Hepatocyte (in vitro differentiated cells): ENCODE data around the gene PCBP3. TPM values are rescaled to one million over a fixed set of nuclear protein-coding genes. Genes with fewer than 3 reads are reported as not detected.

ENCODE experiments used
- DNase-seq: peaks from one replicate; pipeline ENCODE4 v3.0.0-alpha.2; 2016; ENCODE audit warnings: low spot score
- H2AFZ ChIP-seq: fragments of 200-600 bp; sonication (generic); 2 replicates; pipeline ENCODE4 v1.6.0; 2016; ENCODE audit warnings: antibody characterized with exemption, mild to moderate bottlenecking
- H3K27ac ChIP-seq: fragments of 200-600 bp; sonication (generic); 2 replicates; pipeline ENCODE4 v1.5.1; 2016; ENCODE audit warnings: mild to moderate bottlenecking
- H3K27me3 ChIP-seq: fragments of 200-600 bp; sonication (generic); 2 replicates; pipeline ENCODE4 v1.6.1; 2016
- H3K36me3 ChIP-seq: fragments of 200-600 bp; sonication (generic); replicated peaks from 2 replicates; pipeline ENCODE4 v1.5.1; 2016; ENCODE audit warnings: low read depth; ENCODE audit not compliant: insufficient read depth
- H3K4me1 ChIP-seq: fragments of 200-600 bp; sonication (generic); 2 replicates; pipeline ENCODE4 v1.5.1; 2016; ENCODE audit warnings: mild to moderate bottlenecking, moderate library complexity; ENCODE audit not compliant: insufficient read depth
- H3K4me2 ChIP-seq: fragments of 200-600 bp; sonication (generic); 2 replicates; pipeline ENCODE4 v1.6.0; 2016
- H3K4me3 ChIP-seq: fragments of 200-600 bp; sonication (generic); 2 replicates; pipeline ENCODE4 v1.5.1; 2016; ENCODE audit warnings: mild to moderate bottlenecking
- H3K79me2 ChIP-seq: fragments of 200-600 bp; sonication (generic); 2 replicates; pipeline ENCODE4 v1.6.0; 2017; ENCODE audit warnings: mild to moderate bottlenecking
- H3K9me2 ChIP-seq: fragments of 200-600 bp; sonication (generic); replicated peaks from 2 replicates; pipeline ENCODE4 v1.6.0; 2017; ENCODE audit warnings: mild to moderate bottlenecking; ENCODE audit not compliant: insufficient read depth
- H3K9me3 ChIP-seq: fragments of 200-600 bp; sonication (generic); 2 replicates; pipeline ENCODE4 v1.5.1; 2016; ENCODE audit warnings: low read depth, mild to moderate bottlenecking
- H4K20me1 ChIP-seq: fragments of 200-600 bp; sonication (generic); 2 replicates; pipeline ENCODE4 v1.6.0; 2016; ENCODE audit warnings: mild to moderate bottlenecking; ENCODE audit not compliant: insufficient read depth, poor library complexity, severe bottlenecking
- EZH2 ChIP-seq: fragments of 200-600 bp; sonication (generic); IDR thresholded peaks from 2 replicates; pipeline ENCODE4 v1.6.1; 2016; ENCODE audit warnings: antibody characterized with exemption, mild to moderate bottlenecking, borderline replicate concordance
- EZH2phosphoT487 ChIP-seq: fragments of 200-600 bp; sonication (generic); IDR thresholded peaks from one replicate; pipeline ENCODE4 v1.6.1; 2018; ENCODE audit warnings: antibody characterized with exemption, mild to moderate bottlenecking, low read depth, moderate library complexity; ENCODE audit not compliant: unreplicated experiment, severe bottlenecking
- WGBS: methylation state at CpG from one replicate; pipeline ENCODE4 v1.1.6; 2016; ENCODE audit warnings: low lambda C conversion rate; ENCODE audit errors: missing lambda C conversion rate; 5-methylcytosine and 5-hydroxymethylcytosine counted together
- polyA plus RNA-seq: library from polyadenylated mRNA; unstranded; fragments of >200 nt; fragmentation: Nextera tagmentation; extraction: Ambion mirVana; gene quantifications from 2 replicates; pipeline ENCODE4 v1.2.1, GENCODE V29; 2016
- total RNA-seq: library from RNA; depleted of rRNA; stranded (reverse); fragments of >200 nt; gene quantifications from 2 replicates; pipeline ENCODE4 v1.2.3, GENCODE V29; 2014
- TF ChIP-seq, protein P1 (sequence below): fragments of 200-600 bp; sonication (generic); IDR thresholded peaks from 2 replicates; pipeline ENCODE4 v1.5.1; 2016; ENCODE audit warnings: antibody characterized with exemption, mild to moderate bottlenecking; ENCODE audit not compliant: poor library complexity

PCBP3 gene
- total and polyA plus RNA-seq, 2 experiments from 2014 or later = 3.1 to 8.8 TPM

GRCh38 chr21:45985471-45986315 is 342.2 kb downstream of the PCBP3 start:
- H3K4me3 ChIP-seq = no peak overlapping the region
- no peaks in the 10 kb centered on the region for H3K9me2 ChIP-seq
- H3K79me2 ChIP-seq = peaks cover 39% of the 10 kb centered on the region
- H4K20me1 ChIP-seq = peaks cover 17% of the 10 kb centered on the region
- H3K4me2 ChIP-seq = no peak overlapping the region
- TF ChIP-seq, protein P1, sequence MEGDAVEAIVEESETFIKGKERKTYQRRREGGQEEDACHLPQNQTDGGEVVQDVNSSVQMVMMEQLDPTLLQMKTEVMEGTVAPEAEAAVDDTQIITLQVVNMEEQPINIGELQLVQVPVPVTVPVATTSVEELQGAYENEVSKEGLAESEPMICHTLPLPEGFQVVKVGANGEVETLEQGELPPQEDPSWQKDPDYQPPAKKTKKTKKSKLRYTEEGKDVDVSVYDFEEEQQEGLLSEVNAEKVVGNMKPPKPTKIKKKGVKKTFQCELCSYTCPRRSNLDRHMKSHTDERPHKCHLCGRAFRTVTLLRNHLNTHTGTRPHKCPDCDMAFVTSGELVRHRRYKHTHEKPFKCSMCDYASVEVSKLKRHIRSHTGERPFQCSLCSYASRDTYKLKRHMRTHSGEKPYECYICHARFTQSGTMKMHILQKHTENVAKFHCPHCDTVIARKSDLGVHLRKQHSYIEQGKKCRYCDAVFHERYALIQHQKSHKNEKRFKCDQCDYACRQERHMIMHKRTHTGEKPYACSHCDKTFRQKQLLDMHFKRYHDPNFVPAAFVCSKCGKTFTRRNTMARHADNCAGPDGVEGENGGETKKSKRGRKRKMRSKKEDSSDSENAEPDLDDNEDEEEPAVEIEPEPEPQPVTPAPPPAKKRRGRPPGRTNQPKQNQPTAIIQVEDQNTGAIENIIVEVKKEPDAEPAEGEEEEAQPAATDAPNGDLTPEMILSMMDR = no peak
- TF ChIP-seq EZH2 = no peak
- no peak for TF ChIP-seq EZH2phosphoT487
- H3K27me3 ChIP-seq = no peaks in the 10 kb centered on the region
- H3K9me3 ChIP-seq = no peaks in the 10 kb centered on the region
- no peak overlapping the region for H3K27ac ChIP-seq
- DNase-seq = no peak
- no peak overlapping the region for H2AFZ ChIP-seq
- 95% methylated on average over 37 of the region's 37 CpGs for WGBS
- H3K4me1 ChIP-seq = peaks cover 5% of the 10 kb centered on the region
- H3K36me3 ChIP-seq = no peaks in the 10 kb centered on the region

DNA sequence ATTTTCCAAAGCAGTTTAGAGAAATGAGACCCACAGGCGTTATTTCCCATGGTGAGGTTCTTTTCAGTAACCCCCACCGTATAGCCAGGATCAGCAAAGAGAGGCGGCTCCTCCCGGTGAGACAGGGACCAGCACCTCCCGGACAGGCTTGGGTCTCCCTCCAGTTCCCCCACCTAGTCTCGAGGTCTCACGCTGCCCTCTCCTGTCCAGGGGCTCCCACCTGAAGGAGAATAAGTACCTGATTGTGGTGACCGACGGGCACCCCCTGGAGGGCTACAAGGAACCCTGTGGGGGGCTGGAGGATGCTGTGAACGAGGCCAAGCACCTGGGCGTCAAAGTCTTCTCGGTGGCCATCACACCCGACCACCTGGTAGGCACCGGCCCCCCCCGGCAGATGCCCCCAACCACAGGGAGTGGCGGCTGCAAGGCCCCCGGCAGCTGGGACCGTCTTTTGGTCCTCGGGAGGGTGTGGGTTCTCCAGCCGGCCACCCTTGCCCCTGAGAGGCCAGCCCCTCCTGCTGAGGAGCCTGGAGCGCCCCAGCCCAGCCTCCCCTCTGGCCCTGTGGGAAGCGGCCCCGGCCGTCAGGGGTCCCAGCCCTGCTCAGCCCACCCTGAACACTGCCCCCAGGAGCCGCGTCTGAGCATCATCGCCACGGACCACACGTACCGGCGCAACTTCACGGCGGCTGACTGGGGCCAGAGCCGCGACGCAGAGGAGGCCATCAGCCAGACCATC is 343.0 kb downstream of the PCBP3 start:
- H3K79me2 ChIP-seq = peaks cover 39% of the 10 kb centered on the region
- no peak overlapping the region for H3K4me2 ChIP-seq
- no peak overlapping the region for H2AFZ ChIP-seq
- H3K27ac ChIP-seq = no peak overlapping the region
- H3K9me2 ChIP-seq = no peaks in the 10 kb centered on the region
- H3K9me3 ChIP-seq = no peaks in the 10 kb centered on the region
- H3K36me3 ChIP-seq = no peaks in the 10 kb centered on the region
- TF ChIP-seq, protein P1 = no peak
- no peak for TF ChIP-seq EZH2phosphoT487
- no peak for TF ChIP-seq EZH2
- no peak overlapping the region for H3K4me3 ChIP-seq
- H3K27me3 ChIP-seq = no peaks in the 10 kb centered on the region
- peaks cover 17% of the 10 kb centered on the region for H4K20me1 ChIP-seq
- DNase-seq = no peak
- H3K4me1 ChIP-seq = no peaks in the 10 kb centered on the region
- WGBS = 97% methylated on average over 29 of the region's 36 CpGs

DNA sequence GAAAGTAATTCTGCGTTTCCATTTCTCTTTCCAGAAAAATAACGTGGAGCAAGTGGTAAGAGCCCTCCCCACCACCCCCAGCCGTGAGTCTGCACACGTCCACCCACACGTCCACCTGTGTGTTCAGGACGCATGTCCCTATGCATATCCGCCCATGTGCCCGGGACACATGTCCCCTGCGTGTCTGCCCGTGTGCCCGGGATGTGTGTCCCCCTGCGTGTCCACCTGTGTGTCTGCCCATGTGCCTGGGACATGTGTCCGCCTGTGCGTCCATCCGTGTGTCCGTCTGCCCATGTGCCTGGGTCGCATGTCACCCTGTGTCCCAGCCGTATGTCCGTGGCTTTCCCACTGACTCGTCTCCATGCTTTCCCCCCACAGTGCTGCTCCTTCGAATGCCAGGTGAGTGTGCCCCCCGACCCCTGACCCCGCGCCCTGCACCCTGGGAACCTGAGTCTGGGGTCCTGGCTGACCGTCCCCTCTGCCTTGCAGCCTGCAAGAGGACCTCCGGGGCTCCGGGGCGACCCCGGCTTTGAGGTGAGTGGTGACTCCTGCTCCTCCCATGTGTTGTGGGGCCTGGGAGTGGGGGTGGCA is 343.7 kb downstream of the PCBP3 start:
- H3K36me3 ChIP-seq = no peaks in the 10 kb centered on the region
- no peak overlapping the region for H3K4me3 ChIP-seq
- H4K20me1 ChIP-seq = peaks cover 17% of the 10 kb centered on the region
- no peaks in the 10 kb centered on the region for H3K9me3 ChIP-seq
- TF ChIP-seq, protein P1 = no peak
- TF ChIP-seq EZH2 (no peak), EZH2phosphoT487 (no peak)
- DNase-seq = no peak
- H3K4me1 ChIP-seq = no peaks in the 10 kb centered on the region
- H3K27ac ChIP-seq = no peak overlapping the region
- H3K27me3 ChIP-seq = no peaks in the 10 kb centered on the region
- 98% methylated on average over 23 of the region's 29 CpGs for WGBS
- peaks cover 33% of the 10 kb centered on the region for H3K79me2 ChIP-seq
- no peaks in the 10 kb centered on the region for H3K9me2 ChIP-seq
- no peak overlapping the region for H3K4me2 ChIP-seq
- no peak overlapping the region for H2AFZ ChIP-seq
